KMS-11 (cell line): ENCODE data around the gene SRSF6.

ENCODE experiments used
- H2AFZ ChIP-seq: fragments of 200-600 bp; sonication (generic); 2 replicates; pipeline ENCODE4 v1.6.1; 2016; ENCODE audit warnings: antibody characterized with exemption, mixed run types, low read depth
- H3K27ac ChIP-seq: fragments of 200-600 bp; sonication (generic); 2 replicates; pipeline ENCODE4 v1.6.1; 2016; ENCODE audit warnings: mild to moderate bottlenecking, mixed run types
- H3K27me3 ChIP-seq: fragments of 200-600 bp; sonication (generic); 2 replicates; pipeline ENCODE4 v1.6.1; 2017; ENCODE audit warnings: mild to moderate bottlenecking, low read depth, mixed run types, moderate library complexity; ENCODE audit not compliant: insufficient read depth
- H3K36me3 ChIP-seq: fragments of 200-600 bp; sonication (generic); 2 replicates; pipeline ENCODE4 v1.6.1; 2017; ENCODE audit warnings: mild to moderate bottlenecking, mixed run types; ENCODE audit not compliant: insufficient read depth
- H3K4me1 ChIP-seq: fragments of 200-600 bp; sonication (generic); 2 replicates; pipeline ENCODE4 v1.6.1; 2016; ENCODE audit warnings: mild to moderate bottlenecking, low read depth, mixed run types; ENCODE audit not compliant: poor library complexity, severe bottlenecking
- H3K4me2 ChIP-seq: fragments of 200-600 bp; sonication (generic); 2 replicates; pipeline ENCODE4 v1.7.0; 2016; ENCODE audit warnings: mild to moderate bottlenecking, mixed run types
- H3K4me3 ChIP-seq: fragments of 200-600 bp; sonication (generic); IDR thresholded peaks from 2 replicates; pipeline ENCODE4 v1.6.1; 2017; ENCODE audit warnings: low read depth, low read length, mixed read lengths; ENCODE audit not compliant: insufficient read depth
- H3K79me2 ChIP-seq: fragments of 200-600 bp; sonication (generic); 2 replicates; pipeline ENCODE4 v1.6.1; 2016; ENCODE audit warnings: low read depth, mixed run types; ENCODE audit not compliant: insufficient read depth
- H3K9ac ChIP-seq: fragments of 200-600 bp; sonication (generic); 2 replicates; pipeline ENCODE4 v1.6.1; 2016; ENCODE audit warnings: mild to moderate bottlenecking, mixed run types
- H4K20me1 ChIP-seq: fragments of 200-600 bp; sonication (generic); 2 replicates; pipeline ENCODE4 v1.6.1; 2016; ENCODE audit warnings: mild to moderate bottlenecking, mixed run types; ENCODE audit not compliant: insufficient read depth
- TF ChIP-seq, protein P1 (sequence below): fragments of 200-600 bp; sonication (generic); conservative IDR thresholded peaks from 2 replicates; pipeline ENCODE4 v1.6.1; 2017; ENCODE audit warnings: low read depth, mild to moderate bottlenecking, antibody characterized with exemption, low read length, moderate library complexity, mixed read lengths

Gene SRSF6

DNA sequence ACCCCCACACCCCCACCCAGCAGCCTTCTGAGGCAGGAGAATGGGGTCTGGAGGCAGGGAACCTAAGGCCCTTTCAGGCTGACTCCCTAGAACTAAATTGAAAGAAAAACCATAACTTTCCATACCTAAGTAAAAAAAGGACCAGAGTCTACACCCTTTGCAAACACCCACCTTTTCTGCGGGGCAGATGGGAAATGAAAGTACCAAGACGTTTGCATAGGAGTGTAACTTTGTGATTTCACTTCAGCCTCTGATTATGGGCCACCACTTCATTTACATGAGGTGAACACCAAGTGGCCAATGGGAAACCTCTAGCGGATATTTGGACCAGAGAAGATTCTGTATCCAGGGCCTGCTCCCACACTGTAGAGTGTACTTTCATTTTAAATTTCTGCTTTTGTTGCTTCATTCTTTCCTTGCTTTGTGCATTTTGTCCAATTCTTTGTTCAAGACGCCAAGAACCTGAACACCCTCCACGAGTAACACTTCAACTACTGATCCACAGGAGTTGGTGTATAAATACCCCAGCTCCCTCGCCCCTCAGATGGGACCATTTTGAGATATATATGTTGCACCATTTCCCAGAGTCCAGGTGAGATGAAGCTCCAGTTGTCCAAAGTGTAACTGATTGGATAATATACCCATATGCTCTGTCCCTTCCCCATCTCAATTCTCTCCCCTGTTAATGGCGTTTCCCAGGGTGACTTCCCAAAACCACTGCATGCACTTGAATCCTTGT is 18.9 kb upstream of the SRSF6 start:
- no peaks in the 10 kb centered on the region for H3K79me2 ChIP-seq
- H4K20me1 ChIP-seq = no peaks in the 10 kb centered on the region
- TF ChIP-seq, protein P1, sequence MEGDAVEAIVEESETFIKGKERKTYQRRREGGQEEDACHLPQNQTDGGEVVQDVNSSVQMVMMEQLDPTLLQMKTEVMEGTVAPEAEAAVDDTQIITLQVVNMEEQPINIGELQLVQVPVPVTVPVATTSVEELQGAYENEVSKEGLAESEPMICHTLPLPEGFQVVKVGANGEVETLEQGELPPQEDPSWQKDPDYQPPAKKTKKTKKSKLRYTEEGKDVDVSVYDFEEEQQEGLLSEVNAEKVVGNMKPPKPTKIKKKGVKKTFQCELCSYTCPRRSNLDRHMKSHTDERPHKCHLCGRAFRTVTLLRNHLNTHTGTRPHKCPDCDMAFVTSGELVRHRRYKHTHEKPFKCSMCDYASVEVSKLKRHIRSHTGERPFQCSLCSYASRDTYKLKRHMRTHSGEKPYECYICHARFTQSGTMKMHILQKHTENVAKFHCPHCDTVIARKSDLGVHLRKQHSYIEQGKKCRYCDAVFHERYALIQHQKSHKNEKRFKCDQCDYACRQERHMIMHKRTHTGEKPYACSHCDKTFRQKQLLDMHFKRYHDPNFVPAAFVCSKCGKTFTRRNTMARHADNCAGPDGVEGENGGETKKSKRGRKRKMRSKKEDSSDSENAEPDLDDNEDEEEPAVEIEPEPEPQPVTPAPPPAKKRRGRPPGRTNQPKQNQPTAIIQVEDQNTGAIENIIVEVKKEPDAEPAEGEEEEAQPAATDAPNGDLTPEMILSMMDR = no peak
- H3K4me2 ChIP-seq = no peak overlapping the region
- H3K27ac ChIP-seq = no peak overlapping the region
- no peak overlapping the region for H3K9ac ChIP-seq
- H3K36me3 ChIP-seq = no peaks in the 10 kb centered on the region
- no peak overlapping the region for H3K4me3 ChIP-seq
- H2AFZ ChIP-seq = no peak overlapping the region
- H3K4me1 ChIP-seq = no peaks in the 10 kb centered on the region
- no peaks in the 10 kb centered on the region for H3K27me3 ChIP-seq

DNA sequence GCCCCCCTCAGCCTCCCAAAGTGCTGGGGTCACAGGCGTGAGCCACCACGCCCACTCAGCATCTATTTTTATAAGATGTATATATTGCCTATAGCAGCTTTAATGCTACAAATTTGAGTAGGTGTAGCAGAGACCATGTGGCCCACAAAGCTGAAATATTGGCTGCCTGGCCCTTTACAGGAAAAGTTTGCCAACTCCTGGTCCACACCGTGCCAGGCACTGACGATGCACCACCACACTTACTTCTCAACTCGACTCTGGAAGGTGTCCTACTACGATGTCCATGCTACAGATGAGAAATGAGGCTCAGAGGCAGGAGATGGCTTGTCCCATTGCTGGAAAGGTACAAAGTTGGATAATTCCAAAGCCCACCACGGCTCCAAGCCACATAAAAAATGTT is 17.2 kb upstream of the SRSF6 start:
- Histone ChIP-seq H3K9ac (no peak overlapping the region), H3K4me2 (no peak overlapping the region), H3K4me3 (no peak overlapping the region), H2AFZ (no peak overlapping the region), H4K20me1 (no peaks in the 10 kb centered on the region), H3K4me1 (no peaks in the 10 kb centered on the region), H3K27me3 (no peaks in the 10 kb centered on the region), H3K79me2 (no peaks in the 10 kb centered on the region), H3K36me3 (no peaks in the 10 kb centered on the region), H3K27ac (no peak overlapping the region)
- TF ChIP-seq, protein P1 = no peak

DNA sequence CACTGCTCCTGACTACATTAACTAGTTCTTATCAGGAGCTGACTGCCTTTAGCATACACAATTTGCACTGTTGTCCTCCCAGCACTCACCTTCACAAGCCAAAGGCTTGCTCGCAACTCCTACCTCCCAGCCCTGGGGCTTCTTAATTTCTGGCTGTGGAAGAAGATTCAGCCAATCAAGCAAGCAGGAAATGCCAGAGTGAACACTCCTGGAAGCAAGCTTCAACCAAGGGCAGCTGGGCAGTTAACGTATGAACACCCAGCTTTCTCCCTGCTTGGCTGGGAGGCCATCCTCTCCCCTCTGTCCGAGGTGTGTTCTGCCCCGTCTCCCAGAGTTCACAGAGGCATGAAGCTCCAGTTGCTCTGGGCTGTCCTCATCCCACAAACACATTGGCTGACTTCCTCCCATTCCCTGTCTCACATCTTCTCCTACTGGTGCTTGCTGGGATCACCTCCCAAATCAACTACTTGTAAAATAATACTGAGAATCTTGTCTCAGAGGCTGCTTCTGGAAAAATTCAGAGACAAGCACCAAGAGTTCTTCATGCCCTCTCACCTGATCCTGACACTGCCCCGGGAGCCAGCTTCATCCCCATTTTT is 15.3 kb upstream of the SRSF6 start:
- H3K9ac ChIP-seq = no peak overlapping the region
- H3K79me2 ChIP-seq = no peaks in the 10 kb centered on the region
- no peak overlapping the region for H2AFZ ChIP-seq
- H3K27me3 ChIP-seq = no peaks in the 10 kb centered on the region
- no peaks in the 10 kb centered on the region for H3K36me3 ChIP-seq
- no peaks in the 10 kb centered on the region for H3K4me1 ChIP-seq
- H4K20me1 ChIP-seq = no peaks in the 10 kb centered on the region
- no peak overlapping the region for H3K4me2 ChIP-seq
- TF ChIP-seq, protein P1 = no peak
- no peak overlapping the region for H3K27ac ChIP-seq
- H3K4me3 ChIP-seq = no peak overlapping the region

GRCh38 chr20:43444107-43444506 is 13.6 kb upstream of the SRSF6 start:
- Histone ChIP-seq H3K9ac (no peak overlapping the region), H3K27ac (no peak overlapping the region), H3K36me3 (no peaks in the 10 kb centered on the region), H3K4me1 (peaks cover 4% of the 10 kb centered on the region), H4K20me1 (no peaks in the 10 kb centered on the region), H3K4me3 (no peak overlapping the region), H3K4me2 (no peak overlapping the region), H2AFZ (no peak overlapping the region), H3K79me2 (no peaks in the 10 kb centered on the region), H3K27me3 (no peaks in the 10 kb centered on the region)
- TF ChIP-seq, protein P1 = no peak
